ENCODE measurements around the gene PTPN6.

- TF ChIP-seq, protein P1, sequence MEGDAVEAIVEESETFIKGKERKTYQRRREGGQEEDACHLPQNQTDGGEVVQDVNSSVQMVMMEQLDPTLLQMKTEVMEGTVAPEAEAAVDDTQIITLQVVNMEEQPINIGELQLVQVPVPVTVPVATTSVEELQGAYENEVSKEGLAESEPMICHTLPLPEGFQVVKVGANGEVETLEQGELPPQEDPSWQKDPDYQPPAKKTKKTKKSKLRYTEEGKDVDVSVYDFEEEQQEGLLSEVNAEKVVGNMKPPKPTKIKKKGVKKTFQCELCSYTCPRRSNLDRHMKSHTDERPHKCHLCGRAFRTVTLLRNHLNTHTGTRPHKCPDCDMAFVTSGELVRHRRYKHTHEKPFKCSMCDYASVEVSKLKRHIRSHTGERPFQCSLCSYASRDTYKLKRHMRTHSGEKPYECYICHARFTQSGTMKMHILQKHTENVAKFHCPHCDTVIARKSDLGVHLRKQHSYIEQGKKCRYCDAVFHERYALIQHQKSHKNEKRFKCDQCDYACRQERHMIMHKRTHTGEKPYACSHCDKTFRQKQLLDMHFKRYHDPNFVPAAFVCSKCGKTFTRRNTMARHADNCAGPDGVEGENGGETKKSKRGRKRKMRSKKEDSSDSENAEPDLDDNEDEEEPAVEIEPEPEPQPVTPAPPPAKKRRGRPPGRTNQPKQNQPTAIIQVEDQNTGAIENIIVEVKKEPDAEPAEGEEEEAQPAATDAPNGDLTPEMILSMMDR (conservative IDR thresholded peaks at IDR 0.05 in 1 of 2, IDR thresholded peaks at IDR 0.05 in 1 of 2; ENCODE audit: low read depth in 1 of 2, low read length in 2 of 2) = no peak
- no peak for TF ChIP-seq EZH2 (IDR thresholded peaks at IDR 0.05; ENCODE audit: low read length, missing control alignments)
These were observed 28.9 kb downstream of the PTPN6 start for GRCh38 chr12:6980075-6980474.

Measured in fibroblast of lung (primary cell).